A204.1 (cell line): ENCODE measurements around the gene FYN.
A peak's percentile ranks its signal among the peaks of the same experiment; 100 is the strongest.
"Not testable (repeated sequence)": the region's sequence is repeated elsewhere in the genome, so short reads cannot be mapped to it uniquely, and the experiment has no call there.

Experiments
- FAIRE-seq: peaks from 2 replicates; lab custom pipeline; 2012; peaks lifted over from hg19 to GRCh38; lab: Jason Lieb, UNC

Gene FYN

DNA sequence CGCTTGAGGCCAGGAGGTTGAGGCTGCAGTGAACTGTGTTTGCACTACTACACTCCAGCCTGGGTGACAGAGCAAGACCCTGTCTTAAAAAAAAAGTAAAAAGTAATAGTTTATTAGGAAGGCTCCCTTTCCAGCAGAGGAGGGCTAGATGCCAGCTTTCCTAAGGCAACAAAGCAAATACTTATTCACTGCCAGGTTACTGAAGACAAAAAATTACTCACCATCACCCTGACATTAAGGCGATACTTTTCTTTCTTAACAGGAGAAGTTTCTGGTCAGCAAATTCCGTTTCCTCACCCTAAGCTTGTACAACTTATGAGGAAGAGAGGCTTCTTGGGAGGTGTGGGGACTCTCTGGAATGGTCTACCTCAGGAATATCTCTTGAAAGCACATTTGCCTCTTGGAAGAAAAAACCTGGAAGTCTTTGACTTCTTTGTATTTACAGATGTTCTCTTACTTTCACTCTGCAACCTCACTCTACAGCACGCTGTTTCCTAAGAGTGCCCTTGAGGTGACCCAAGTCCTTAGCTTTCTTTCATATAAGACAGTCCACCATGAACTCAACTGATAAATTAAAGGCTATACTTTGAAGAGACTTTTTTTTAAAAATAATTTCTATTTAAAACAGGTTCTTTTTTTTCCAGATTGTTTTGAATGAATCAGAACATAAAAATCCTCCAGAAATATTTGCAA is 214.6 kb downstream of the FYN start:
- no peak for FAIRE-seq

DNA sequence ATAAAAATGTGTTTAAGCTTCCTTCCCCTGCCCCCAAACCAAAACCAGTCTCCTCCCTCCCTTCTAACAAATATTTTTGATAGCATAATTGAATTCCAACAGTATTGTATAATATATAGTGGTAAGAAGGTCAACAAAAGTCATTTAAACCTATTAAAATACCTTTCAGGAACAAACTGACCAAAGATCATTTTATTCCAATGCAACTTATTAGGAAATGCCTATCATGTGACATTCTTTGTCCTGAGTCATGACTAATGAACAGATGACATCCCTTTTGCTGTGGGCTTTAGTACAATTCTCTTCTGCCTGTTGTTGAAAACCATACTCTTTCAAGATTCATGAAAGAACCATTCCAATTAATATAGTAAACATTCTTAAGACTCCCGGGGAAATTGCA is 216.1 kb downstream of the FYN start:
- no peak for FAIRE-seq

DNA sequence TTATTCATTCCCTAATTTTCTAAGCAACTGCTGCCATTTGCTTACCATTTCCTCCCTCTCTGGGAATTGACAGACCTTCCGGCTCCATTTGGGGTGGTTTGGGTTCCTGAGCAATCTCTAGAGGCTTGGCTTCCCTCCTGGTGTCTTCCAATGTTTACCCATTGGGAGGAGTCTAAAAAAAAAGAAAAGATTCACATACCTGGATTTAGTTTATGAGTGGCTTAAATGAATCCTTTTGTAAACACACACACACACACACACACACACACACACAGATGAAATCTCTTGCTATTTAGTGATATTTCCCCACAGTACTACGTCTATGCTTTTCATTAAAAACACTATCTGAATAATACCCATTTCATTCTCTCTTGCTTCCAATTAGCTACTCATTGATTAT is 219.3 kb downstream of the FYN start:
- no peak for FAIRE-seq

DNA sequence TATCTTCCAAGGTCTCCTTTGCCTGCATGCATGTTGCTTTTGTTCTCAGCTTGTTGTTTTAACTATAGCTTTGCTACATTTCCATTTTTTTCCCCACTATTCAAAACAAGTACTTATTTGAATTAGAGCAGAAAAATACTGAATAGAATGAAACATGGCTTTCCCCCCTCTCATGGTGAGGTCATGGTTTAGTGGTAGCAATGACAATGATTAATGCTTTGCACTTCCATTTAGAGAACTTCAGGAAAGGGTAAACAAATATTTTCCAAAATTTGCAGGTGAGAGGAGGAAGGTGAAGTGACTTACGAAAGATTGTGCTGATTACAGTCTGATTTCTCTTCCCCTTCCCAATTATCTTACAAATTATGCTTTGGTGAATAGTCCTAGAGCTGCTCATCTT is 219.8 kb downstream of the FYN start:
- FAIRE-seq = no peak

DNA sequence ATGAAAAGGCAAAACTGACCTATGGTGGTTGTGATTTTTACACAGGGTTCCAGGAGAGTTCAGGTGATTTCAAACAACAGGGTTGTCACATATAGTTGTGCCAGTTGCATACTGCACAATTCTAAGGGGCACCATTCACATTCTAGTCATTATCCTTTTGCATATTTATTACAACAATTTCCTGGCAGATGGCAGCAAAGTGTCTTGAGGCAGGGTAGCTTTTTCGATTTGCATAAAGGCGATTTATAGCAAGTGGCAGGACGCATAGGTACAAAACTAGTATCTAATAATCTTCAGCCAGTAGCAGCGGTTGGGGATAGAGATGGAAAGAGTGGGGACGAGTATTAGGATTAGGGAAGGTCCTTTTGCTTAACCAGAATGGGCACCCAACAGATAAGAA is 221.1 kb downstream of the FYN start:
- no peak for FAIRE-seq

DNA sequence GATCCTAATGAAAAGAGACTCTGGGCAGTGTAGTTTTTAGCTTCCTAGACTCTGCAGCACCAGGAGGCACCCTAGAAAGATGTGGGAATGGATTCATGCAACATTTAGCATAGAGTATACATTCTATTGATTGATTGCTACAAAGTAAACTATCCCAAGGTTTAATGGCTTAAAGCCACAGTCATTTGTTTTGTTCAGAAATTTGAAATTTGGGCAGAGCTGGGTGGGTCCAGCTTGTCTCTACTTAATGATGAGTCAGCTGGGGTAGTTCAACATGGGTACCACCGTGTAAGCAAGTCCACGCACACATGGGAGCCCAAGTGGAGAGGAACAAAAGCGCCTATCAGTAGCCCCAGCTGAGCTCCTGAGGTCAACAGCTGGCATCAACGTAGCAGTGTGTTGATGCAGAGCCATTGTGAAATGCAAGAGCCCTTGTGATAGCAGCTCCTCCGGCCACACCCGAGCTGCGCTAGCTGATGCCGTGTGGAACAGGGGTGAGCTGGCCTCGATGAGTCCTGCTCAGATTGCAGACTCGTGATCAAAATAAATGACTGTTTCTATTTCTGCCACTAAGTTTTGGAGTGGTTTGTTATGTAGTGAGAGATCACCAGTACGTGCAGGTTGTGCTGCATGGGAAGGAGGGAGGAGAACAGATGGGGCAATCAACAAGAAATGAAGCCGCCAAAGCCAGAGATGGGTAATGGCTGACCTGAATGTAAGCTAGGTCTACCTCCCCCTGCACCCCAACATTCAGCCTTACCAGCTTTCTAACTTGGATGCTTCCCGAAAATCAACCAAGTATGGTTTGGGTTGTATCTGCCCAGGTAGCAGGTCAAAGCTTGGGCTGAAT is 221.8 kb downstream of the FYN start:
- FAIRE-seq = no peak

DNA sequence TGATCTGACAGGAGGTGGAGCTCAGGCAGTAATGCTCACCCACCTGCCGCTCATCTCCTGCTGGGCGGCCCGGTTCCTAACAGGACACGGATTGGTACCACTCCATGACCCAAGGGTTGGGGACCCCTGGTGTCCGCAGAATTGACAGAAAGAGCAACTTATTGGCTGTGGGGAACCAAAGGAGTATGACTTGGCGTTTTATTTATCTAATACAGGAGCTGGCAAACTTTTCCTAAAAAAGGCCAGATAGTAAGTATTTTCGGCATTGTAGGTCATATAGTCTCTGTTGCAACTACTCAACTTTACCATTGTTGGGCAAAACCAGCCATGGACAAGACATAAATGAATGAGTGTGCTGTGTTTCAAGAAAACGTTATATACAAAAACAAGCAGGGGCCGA is 223.2 kb downstream of the FYN start:
- no peak for FAIRE-seq

DNA sequence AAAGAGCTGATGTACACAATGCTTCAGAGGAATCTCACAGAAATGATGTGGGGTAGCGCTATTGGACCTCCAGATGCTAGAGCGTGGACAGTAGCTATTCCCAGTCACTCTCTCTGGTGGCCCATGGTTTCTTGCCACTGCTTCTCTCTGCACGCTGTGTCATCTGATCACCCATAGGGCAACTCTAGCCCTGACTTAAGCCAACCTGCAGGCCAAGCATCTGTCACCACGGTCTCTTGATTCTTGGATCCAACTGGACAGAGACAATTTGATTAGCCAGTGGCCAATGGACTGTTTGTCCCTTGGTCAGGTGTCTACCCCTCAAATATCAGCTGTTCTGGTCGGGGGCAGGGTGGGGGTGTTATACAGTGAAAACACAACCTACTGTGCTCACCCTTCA is 225.2 kb downstream of the FYN start:
- no peak for FAIRE-seq

DNA sequence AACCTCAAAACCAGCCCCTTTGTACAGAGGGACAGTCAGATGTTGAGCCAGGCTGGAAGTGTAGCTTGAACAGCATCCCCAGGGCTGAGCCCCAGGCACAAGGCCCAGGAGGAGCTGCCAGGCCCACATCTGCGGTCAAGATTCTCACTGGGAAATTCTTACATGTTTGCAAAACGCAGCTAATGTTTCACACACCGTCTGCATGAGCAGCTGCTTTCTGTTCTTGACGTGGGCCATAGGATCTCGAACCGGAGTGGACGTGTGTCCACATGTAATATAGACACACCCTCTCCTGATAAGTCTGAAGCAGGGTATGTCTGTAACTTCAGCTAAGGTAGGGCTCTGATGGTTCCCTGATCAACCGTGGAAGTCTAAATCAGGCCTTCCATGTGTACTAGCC is 226.3 kb downstream of the FYN start:
- no peak for FAIRE-seq

DNA sequence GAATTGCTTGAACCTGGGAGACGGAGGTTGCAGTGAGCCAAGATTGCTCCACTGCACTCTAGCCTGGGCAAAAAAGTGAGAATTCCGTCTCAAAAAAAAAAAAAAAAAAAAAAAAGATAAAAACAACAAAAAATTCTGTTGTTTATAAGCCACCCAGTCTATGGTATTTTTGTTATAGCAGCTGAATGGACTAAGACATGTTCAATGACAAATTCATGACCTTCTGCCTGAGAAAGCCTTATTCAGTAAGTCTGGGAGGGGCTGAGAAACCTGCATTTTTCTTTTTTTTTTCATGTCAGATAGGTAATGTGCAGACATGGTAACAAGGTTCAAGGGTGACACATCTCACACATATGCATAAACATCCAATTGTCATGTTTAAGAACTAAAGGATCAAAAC is 227.2 kb downstream of the FYN start:
- FAIRE-seq = no peak

DNA sequence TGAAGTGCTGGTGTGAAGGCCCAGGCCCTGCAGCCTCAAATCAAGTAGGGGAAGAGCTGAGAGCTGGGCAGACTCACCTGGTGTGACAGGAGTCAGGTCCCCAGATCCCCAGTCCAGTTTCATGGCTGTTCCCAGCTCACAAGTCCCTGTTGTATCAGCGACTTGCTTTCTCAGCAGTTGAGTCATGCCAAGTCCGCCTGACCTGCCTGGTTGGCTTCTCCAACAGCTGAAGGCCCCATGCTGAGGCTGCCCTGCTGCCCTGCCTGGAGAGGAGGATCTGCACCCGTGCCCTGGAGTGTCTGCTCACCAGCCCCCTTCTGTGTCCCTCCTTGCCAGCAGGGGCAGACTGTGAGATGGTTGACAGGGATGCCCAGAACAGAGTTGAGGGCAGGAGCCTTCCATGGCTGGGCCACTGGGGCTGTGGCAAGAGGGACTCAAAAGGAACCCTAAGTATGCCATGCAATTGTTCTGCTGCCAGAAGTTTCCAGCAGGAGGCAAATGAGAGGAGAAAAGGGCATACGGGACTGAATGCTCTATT is 228.3 kb downstream of the FYN start:
- FAIRE-seq = no peak

DNA sequence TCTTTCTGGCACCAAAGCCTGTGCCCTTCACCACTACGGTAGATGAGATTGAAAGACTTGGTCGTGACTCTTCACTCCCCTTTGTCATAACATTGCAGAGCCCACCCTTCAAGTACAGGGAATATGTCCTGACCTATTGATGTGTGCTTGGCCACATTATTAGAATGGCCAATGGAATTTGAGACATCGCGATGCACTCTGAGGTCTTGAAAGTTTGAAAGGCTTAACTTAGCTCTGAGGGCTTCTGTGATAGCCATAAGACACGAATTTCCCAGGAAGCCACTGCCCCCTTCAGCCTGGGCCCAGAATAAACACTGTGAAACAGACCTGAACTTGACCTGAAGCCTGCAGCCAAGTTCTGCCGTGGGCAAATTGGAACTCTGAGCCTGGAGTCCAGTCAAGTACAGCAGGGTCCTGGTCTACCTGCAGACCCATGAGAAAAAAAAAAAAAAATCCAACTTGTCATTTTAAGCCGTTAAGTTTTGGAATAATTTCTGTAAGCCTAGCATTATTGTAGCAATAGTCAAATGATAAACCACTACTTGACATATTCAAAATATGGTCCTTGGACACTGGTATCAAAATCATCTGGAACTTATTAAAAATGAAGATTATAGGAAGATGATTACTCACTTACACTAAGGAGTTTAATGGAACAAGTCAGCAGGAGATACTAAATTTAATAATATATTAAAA is 230.6 kb downstream of the FYN start:
- FAIRE-seq = peak; percentile 41

DNA sequence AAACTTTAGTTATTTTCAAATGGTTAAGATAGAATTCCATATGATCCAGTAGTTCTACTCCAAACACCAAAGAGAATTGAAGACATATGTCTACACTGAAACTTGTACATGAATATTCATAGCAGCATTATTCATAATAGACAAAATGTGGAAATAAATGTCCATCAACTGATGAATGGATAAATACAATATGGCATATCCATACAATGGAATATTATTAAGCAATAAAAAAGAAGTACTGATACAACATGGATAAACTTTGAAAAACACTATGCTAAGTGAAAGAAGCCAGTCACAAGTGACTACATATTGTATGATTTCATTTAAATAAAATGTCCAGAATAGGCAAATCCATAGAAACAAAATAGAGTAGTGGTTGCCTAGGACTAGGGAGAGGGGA is 234.0 kb downstream of the FYN start:
- no peak for FAIRE-seq

DNA sequence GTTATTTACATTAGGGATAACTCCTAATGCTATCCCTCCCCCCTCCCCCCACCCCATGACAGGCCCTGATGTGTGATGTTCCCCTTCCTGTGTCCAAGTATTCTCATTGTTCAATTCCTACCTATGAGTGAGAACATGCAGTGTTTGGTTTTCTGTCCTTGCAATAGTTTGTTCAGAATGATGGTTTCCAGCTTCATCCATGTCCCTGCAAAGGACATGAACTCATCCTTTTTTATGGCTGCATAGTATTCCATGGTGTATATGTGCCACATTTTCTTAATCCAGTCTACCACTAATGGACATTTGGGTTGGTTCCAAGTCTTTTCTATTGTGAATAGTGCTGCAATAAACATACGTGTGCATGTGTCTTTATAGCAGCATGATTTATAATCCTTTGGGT is 238.3 kb downstream of the FYN start:
- not testable (repeated sequence) for FAIRE-seq

DNA sequence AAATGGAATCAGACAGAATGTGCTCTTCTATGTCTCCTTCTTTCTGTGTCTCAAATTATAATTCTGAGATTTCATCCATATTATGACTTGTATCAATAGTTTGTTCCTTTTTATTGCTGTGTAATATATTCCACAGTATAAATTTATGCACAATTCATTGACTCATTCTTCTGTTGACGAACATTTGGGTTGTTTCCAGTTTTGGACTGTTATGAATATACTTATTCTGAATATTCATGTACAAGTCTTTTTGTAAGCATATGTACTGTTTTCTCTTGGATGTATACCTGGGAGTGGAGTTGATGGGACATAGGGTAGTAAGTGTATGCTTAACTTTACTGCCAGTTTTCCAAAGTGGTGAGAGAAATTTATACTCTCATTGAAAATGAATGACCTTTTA is 239.4 kb downstream of the FYN start:
- no peak for FAIRE-seq

DNA sequence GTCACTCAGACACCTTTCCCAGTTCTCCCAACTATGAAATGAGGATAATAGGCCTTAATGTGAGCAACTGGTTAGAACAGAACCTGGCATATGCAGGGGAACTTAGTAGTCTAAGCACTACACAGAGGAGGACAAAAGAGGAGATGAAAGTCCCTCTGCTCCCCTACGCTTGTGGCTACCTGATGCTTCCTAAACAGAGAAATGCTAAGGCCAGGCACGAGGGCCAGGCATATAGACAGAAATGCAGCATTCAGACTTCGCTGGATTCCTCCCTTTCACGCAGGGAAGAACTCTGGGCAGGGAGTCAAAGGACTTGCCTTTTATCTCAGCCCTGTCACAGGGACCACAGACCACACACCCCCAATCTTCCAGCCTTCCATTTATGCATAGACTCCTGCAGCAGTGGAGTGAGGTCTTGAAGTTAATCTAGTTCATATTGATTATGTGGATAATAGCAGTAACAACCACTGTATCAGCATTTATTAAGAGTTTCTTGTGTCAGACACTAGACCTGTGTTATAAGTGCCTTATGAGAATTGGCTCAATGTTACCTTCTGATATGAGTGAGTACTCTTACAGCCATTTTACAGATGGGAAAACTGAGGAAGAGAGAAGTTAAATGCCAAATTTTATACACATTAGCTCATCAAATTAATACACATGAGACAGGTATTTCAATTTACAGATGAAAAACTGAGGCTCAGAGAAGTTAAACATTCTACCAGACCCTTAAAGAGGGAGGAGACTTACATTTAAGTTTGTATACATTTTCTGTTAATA is 240.6 kb downstream of the FYN start:
- FAIRE-seq = no peak

DNA sequence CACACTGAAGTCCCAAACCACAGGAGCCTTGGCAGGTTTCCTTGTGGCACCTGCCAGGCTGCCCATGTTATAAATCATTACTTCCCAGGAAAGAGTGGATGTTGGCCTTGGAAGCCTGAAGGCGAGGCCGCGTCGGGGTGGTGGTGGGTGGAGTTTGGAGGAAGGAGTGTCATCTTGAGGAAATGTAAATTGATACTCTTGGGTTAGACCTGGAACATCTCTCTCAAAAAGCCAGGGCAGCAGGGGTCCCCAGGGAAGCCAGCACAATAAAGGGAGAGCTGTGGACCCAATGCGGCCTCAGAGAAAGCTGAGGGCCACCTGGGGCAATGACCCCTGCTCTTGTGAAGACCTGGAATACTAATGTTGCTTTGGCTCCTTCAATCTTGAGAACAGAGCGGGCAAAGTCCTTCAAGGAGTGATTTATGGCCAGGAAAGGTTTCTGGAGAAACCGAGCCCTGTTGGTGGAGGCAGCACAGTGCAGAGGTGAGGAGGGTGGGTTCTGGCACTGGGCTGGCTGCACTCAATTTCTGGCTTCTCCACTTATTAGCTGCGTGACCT is 241.3 kb downstream of the FYN start:
- no peak for FAIRE-seq

DNA sequence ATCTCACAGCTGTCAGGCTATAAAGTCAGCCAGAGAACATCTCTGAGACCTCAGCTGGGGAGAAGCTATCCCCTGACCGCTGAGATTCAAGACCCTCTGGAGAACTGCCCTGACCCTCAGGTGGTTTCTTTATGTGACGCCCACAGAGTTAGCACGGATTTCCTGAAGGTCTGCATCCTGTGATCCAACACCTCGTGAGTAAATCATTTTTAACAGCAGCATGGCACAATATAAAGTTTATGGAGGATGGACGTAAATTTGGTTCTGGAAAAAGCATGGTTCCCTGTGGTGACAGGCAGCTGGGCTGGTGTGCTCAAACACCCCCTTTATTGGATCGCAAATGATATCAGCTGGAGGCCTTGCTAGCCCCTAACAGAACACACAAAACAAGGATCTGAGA is 242.2 kb downstream of the FYN start:
- no peak for FAIRE-seq

DNA sequence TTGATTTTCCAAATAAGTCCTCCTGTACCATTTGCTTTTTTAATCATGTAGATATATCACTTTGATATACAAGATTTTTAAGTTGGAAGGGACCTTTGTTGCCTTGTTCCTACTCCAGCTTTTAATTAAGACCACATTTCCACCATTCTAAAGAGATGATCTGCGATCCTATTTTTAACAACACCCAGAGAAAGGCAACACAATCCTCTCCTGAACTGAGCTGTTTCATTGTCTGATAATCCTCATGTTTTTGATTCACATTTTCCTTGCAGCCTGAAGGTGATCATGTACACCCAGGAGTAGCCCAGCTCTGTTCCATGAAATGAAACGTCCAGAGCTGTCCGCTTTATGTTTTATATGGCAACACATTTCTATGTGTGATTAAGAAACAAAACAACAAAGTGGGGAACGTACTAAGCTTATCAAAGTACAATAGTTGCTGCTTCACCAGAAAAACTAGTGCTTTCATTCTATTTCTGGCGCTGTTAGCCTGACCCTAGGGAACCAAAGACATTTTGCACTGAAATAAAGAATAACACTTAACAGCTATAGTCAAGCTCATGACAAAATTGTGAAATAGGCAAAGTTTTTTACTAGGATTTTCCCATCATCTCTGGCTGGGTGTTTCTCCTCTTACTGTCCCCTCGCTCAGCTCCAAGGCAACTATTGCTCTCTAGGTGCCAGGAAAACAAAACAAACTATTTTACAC is 245.0 kb downstream of the FYN start:
- FAIRE-seq = no peak

DNA sequence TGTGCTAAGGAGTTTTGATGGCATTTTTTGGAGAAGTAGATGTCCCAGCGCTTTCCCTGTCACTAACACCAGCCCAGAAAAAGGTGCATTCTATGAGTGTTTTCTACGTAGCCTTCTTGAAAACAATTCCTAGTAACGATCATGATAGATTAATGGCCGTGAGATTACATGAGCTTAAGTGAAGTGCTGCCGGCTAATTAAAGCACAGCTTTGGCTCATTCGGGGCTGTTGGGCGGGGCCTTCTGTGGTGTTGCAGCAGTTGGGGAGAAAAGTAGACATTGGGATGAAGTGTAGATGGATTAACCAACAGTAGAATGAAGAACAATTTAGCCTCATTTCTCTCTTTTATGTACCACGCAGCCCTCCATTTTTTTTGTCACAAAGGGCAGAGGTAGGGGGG is 246.8 kb downstream of the FYN start:
- FAIRE-seq = no peak
